Transverse colon (tissue), 4 donors: ENCODE measurements around the gene PCBP3.
"Not testable (repeated sequence)": the region's sequence is repeated elsewhere in the genome, so short reads cannot be mapped to it uniquely, and the experiment has no call there.

Source experiments
- EP300 ChIP-seq: sonication (generic); formaldehyde crosslinking; IDR thresholded peaks from one replicate; pipeline ENCODE4 v1.6.1; 2017; ENCODE audit warnings: antibody characterized with exemption, low read depth
- POLR2A ChIP-seq: fragments of 450-650 bp; IDR thresholded peaks from one replicate; pipeline ENCODE4 v1.6.1; 2016; ENCODE audit warnings: antibody characterized with exemption, mild to moderate bottlenecking, moderate library complexity
- POLR2AphosphoS5 ChIP-seq, 3 donors: sonication (generic); formaldehyde crosslinking; IDR thresholded peaks; one replicate each; pipeline ENCODE4 v1.6.1; 2016; ENCODE audit warnings: antibody characterized with exemption in 3 of 3
- TF ChIP-seq, protein P1 (sequence below), 5 experiments: fragments of 200-600 bp in 3 of 5; fragments of 450-650 bp in 2 of 5; sonication (generic) in 3 of 5; IDR thresholded peaks; 1 replicate in 2 of 5; 2 replicates in 3 of 5; pipeline ENCODE4 v1.5.1; 2016 to 2017; ENCODE audit warnings: antibody characterized with exemption in 5 of 5, inconsistent platforms in 3 of 5, mild to moderate bottlenecking in 2 of 5, moderate library complexity in 1 of 5

DNA sequence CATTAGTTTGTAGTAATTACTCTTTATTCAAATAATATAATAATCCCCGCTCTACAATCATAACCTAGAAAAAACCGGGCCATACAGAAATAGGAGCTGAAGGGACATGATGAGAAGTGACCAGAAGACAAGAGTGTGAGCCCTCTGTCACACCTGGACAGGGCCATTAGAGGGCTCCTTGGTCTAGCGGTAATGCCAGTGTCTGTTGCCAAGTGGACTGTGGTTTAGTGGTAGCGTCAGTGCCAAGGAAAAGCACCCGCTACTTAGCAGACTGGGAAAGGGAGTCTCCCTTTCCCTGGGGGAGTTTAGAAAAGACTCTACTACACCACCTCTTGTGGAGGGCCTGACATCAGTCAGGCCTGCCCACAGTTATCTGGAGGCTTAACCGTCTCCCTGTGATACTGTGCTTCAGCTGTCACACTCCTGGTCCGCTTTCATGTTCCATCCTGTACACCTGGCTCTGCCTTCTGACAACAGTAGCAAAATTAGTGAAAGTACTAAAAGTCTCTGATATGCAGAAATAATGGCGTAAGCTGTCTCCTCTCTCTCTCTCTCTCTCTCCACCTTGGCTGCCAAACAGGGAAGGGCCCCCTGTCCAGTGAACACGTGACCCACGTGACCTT lies 19.2 kb downstream of the PCBP3 start:
- TF ChIP-seq, protein P1, sequence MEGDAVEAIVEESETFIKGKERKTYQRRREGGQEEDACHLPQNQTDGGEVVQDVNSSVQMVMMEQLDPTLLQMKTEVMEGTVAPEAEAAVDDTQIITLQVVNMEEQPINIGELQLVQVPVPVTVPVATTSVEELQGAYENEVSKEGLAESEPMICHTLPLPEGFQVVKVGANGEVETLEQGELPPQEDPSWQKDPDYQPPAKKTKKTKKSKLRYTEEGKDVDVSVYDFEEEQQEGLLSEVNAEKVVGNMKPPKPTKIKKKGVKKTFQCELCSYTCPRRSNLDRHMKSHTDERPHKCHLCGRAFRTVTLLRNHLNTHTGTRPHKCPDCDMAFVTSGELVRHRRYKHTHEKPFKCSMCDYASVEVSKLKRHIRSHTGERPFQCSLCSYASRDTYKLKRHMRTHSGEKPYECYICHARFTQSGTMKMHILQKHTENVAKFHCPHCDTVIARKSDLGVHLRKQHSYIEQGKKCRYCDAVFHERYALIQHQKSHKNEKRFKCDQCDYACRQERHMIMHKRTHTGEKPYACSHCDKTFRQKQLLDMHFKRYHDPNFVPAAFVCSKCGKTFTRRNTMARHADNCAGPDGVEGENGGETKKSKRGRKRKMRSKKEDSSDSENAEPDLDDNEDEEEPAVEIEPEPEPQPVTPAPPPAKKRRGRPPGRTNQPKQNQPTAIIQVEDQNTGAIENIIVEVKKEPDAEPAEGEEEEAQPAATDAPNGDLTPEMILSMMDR (IDR thresholded peaks at IDR 0.05), result not testable (repeated sequence)
- TF ChIP-seq POLR2A; POLR2AphosphoS5 (IDR thresholded peaks at IDR 0.05); EP300: not testable (repeated sequence)
